GM12875 (cell line): ENCODE data around the gene ZBTB32.

Source experiments
- H3K4me3 ChIP-seq: one replicate; pipeline ENCODE4 v1.5.1; 2011; ENCODE audit warnings: low read depth, low read length, control low read depth
- CTCF ChIP-seq: IDR thresholded peaks from 2 replicates; pipeline ENCODE4 v1.5.1; 2011; ENCODE audit warnings: low read depth, mild to moderate bottlenecking, control low read depth, inconsistent platforms, low read length, moderate library complexity, borderline replicate concordance; ENCODE audit not compliant: insufficient read depth

Gene ZBTB32

GRCh38 chr19:35738887-35739229 lies 34.5 kb downstream of the ZBTB32 start:
- no peak for TF ChIP-seq CTCF
- H3K4me3 ChIP-seq: no peak overlapping the region

- no peak for TF ChIP-seq CTCF
- H3K4me3 ChIP-seq: peak overlapping the region; percentile 72
These were observed 35.1 kb downstream of the ZBTB32 start for GRCh38 chr19:35739275-35740107.

DNA sequence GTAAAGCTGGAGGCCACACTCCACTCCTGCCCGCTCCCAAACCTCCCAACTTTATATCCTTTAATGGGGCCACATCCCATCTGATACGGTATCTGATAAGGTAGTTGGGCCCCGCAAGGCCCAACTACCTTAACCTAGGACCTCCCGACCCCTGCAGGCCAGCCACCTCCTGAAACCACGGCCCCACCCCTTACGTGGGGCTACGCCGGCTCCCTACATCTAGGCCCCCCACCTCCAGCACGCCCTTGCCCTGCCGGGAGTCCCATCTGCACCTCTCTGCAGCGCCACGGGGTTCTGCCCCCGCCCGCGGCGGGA lies 35.7 kb downstream of the ZBTB32 start:
- no peak for TF ChIP-seq CTCF
- H3K4me3 ChIP-seq: peak overlapping the region; percentile 72

- peak overlapping the region; percentile 72 for H3K4me3 ChIP-seq
- peak; percentile 35; the same call in 1 of the 2 replicates for TF ChIP-seq CTCF
These were observed 36.3 kb downstream of the ZBTB32 start for GRCh38 chr19:35740423-35741202.

DNA sequence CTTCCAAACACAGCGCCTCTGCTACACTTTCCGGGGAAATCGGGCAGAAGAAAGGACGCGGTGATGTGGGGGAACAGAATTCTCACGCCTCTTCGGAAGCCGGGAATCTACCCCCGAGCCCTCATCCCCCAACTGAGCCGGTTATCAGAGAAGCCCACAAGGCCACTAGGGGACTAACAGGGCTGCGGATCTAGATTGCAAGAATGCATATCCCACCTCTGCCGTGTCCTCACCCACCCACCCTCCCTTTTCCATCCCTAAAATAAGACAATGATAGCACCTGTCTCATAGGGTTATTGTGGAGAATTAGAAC lies 36.8 kb downstream of the ZBTB32 start:
- H3K4me3 ChIP-seq: peak overlapping the region; percentile 72
- TF ChIP-seq CTCF: no peak

- no peak for TF ChIP-seq CTCF
- peak within 1 kb of the TSS; percentile 72 for H3K4me3 ChIP-seq
These were observed 37.9 kb downstream of the ZBTB32 start, which contains the start of gene IGFLR1 for GRCh38 chr19:35742121-35742724. Gene IGFLR1 (minus strand): TSS chr19:35742452. CDS start chr19:35741180, 1,272 bp downstream.
